Epithelial cell of prostate (primary cell): ENCODE results near the gene EPB41L2.
"Not testable (repeated sequence)": the region's sequence is repeated elsewhere in the genome, so short reads cannot be mapped to it uniquely, and the experiment has no call there.

Experiments used
- DNase-seq: peaks from one replicate; pipeline ENCODE4 v3.0.0-alpha.2; 2011; ENCODE audit warnings: low read depth, low spot score
- H3K27ac ChIP-seq: fragments of 450-650 bp; 2 replicates; pipeline ENCODE4 v1.5.1; 2017; ENCODE audit warnings: mild to moderate bottlenecking

The EPB41L2 gene

DNA sequence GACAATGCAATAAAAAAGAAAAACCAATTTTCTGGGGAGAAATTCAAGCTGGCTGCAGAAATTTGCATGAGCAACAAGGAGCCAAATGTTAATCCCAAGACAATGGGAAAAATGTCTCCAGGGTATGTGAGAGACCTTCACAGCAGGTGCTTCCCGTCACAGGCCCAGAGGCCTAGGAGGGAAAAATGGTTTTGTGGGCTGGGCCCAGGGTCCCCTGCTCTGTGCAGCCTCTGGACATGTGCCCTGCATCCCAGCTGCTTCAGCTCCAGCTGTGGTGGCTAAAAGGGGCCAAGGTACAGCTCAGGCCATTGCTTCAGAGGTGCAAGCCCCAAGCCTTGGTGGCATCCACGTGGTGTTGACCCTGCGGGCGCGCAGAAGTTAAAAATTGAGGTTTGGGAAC is 55.1 kb downstream of the EPB41L2 start:
- not testable (repeated sequence) for DNase-seq, H3K27ac ChIP-seq

DNA sequence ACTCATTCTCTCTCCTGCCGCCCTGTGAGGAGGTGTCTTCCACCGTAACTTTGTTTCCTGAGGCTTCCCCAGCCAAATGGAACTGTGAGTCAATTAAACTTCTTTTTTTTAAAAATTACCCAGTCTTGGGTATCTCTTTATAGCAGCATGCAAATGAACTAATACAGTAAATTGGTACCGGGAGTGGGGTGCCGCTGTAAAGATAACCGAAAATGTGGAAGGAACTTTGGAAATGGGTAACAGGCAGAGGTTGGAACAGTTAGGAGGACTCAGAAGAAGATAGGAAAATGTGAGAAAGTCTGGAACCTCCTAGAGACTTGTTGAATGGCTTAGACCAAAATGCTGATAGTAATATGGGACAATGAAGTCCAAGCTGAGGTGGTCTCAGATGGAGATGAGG is 55.8 kb downstream of the EPB41L2 start:
- no peak for DNase-seq
- H3K27ac ChIP-seq: no peak overlapping the region

DNA sequence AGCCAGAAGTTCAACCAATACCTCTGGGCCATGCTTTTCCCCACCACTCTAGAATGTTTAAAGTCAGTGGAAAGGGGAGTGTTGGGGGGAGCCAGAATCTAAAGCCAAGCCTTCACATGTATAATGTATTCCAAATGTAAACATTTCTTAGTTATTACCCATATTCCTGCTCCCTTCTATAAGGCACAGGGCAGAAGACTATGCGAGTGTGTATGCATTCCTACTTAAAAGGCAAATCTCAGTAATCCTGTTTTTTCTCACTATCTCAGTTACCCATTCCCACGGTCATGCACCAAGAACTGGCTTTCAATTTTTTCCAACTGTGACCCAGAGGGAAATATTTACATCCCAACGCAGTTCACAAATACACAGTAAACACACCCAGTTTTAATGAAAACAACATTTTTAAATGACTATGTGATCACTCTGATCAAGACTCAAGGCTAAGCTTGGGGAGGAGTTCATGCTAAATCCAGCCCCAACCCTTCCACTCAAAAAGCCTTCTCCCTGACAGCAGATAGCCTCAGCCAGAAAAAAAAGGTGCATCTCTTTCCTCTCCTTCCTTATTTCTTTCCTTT is 57.5 kb downstream of the EPB41L2 start:
- no peak for DNase-seq
- no peak overlapping the region for H3K27ac ChIP-seq

- H3K27ac ChIP-seq: no peak overlapping the region
- DNase-seq: no peak
Observed at GRCh38 chr6:131004936-131005335, 58.1 kb downstream of the EPB41L2 start.

DNA sequence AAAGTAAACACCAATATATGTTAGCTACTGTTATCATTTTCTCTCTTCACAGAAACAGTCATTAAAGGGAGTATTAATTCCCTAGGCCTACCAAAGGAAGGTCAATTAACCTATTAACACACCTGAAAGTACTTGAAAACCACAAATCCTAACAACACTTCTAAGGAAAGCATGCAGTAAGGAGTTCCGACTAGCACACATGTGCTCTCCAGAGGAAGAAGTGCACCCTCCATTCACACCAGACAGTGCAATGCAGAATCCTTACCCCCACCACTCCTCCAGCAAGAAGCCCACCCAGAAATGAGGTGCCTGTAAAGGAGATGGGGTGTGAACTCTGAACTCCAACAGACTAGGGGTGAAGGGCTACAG is 58.7 kb downstream of the EPB41L2 start:
- DNase-seq: no peak
- H3K27ac ChIP-seq: no peak overlapping the region

GRCh38 chr6:131003488-131004386 is 59.3 kb downstream of the EPB41L2 start:
- no peak for DNase-seq
- H3K27ac ChIP-seq: no peak overlapping the region

GRCh38 chr6:131002661-131002980 is 60.4 kb downstream of the EPB41L2 start:
- no peak for DNase-seq
- H3K27ac ChIP-seq: no peak overlapping the region

DNA sequence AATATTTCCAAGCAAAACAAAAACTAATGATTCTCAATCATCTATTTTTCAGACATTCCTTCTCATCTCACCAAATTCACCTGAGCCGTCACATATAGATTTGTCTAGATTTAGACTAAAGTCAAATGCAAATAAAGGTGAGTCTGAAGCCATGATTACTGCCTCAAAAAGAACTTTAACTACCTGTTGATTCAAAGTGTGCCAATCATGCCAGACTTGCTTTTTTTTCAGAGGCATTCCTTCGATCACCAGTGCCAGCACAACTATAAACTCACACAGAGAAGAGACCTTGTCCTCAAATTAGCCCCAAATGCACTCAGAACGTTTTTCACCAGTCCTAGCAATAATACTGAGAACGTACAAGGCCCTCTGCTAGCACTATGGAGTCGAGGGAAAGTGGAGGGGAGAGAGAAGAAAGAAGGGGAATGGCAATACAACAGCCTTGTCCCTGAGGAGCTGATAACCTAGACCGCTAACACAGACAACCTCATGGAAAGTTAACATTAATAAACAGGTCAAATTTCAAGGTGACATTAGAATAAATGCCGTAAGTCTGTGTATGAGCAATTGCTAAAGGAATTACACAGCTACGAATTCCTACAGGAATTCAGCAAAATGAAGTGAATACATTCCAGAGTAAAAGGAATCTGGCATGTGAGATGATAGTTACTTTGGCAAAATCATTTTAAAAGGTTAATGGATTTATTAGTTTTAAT is 60.9 kb downstream of the EPB41L2 start:
- DNase-seq: no peak
- H3K27ac ChIP-seq: no peak overlapping the region

DNA sequence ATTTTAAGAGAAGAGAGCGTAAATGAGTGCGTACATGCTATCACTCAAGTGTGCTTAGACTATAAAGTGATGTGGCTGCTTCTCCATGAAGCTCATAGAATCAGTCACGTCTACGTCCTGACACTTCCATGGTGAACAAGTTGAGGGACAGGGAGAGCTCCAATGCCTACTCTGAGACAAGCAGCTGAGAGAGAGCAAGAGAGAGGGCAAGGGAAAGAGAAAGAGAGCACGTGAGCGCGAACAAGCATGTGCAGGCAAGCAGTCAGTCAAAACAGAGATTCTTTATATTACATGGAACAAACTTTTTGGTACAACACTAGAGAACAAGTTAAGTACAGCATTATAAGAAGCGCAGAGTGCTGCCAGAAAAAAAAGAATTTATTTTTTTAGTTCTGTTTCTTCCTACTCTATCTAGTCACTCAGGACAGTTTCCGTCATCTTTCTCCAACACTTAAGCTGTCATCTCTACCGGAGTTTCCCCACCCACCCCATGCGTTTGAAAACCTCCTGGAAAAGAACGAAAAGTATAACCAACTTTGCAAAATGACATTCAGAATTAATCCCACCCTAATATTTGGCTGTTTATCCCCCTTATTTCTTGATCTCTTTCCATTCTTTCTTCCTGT is 61.8 kb downstream of the EPB41L2 start:
- no peak overlapping the region for H3K27ac ChIP-seq
- DNase-seq: no peak

DNA sequence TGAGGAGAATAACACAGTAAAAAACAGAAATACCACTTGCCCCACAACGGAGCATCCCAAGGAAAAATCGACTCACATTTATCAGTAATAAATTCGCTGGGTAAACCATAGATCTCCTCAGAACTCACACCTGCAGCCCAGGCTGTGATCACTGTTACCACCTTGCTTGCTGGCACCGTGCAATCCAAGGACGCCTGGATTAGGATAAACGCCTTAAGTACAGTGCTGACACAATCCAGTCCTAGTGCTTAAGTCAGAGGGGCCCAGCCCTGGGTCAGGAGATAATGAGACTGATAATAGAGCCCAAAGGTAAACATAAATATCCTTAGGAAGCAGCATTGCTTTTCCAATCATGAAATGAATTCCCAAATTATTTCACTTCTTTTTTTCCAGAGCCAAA is 62.5 kb downstream of the EPB41L2 start:
- no peak for DNase-seq
- no peak overlapping the region for H3K27ac ChIP-seq

DNA sequence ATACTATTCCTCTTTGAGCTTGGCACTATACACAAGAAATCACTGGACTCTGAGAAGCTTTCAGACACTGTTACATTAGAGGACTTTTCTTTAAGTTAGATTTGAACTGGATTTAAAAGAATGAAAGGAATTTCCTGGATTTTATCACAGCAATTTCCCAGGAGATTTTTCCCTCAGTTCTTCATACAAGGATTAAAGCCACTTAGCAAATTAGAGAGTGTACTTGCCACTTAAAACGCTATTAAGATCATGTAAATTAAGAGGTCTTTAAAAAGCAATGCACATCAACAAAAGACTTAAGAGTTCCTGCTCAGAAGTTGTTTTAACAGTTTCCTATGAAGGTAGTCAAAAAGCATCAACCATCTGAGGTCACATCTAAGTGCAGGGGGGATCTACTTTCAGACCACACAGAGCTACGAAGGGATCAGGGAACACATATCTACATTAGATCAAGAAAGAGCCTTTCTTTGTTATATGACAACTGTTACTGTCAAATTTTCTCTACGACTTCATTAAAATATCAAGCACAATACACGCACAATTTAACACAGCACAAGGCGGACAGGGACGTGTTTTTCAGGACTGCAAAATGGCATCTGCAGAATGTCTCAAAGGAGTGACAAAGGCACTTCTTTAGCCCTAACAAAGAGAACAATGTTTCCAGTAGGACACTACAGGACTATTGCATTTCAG is 65.8 kb downstream of the EPB41L2 start:
- no peak for DNase-seq
- no peak overlapping the region for H3K27ac ChIP-seq

DNA sequence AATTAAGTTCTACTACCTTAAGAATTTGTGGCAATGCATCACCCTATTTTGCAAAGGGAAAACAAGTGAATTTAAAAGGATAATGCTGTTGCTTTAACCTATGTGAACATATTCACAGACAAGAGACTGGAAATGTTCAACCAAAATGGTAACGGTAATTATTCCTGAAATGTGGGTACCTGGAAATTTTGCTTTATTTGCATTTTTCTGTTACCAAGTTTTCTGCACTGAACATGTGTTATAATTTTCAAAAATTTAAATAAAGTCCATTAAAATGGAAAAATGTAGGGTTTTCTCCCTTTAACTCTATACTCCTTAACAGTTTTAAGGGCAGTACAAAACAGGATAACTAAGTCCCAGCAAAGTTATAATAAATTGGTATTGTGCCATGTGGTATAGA is 66.4 kb downstream of the EPB41L2 start:
- DNase-seq: no peak
- H3K27ac ChIP-seq: no peak overlapping the region

- H3K27ac ChIP-seq: no peak overlapping the region
- no peak for DNase-seq
Observed at GRCh38 chr6:130995783-130996447, 67.1 kb downstream of the EPB41L2 start.

DNA sequence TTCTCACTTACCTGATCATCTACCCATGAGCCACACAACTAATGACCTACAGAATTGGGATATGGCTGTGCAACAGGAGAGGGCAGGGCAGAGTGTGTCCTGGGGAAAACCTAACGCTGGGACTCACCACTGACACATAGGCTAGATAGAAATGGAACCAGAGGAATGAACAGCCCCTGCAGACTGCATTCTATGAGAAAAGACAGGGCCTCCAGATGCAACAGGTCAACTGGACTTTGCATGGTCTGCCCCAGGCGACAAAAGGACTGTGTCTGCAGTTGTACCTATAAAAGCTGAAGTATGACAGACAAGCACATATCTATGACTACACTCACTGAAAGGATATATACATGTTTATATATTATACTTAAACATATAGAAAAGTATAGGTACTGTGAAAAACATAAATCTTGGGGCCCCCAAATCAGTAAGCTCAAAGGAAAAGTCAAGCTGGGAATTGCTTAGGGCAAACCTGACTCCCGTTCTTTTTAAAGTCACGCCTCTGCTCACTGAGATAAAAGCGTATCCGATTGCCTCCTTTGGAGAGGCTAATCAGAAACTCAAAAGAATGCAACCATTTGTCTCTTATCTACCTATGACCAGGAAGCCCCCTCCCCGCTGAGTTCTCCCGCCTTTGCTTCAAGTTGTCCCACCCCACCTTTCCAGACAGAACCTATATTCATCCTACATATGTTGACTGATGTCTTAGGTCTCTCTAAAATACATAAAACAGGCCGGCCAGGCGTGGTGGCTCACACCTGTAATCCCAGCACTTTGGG is 68.5 kb downstream of the EPB41L2 start:
- DNase-seq: no peak
- no peak overlapping the region for H3K27ac ChIP-seq

DNA sequence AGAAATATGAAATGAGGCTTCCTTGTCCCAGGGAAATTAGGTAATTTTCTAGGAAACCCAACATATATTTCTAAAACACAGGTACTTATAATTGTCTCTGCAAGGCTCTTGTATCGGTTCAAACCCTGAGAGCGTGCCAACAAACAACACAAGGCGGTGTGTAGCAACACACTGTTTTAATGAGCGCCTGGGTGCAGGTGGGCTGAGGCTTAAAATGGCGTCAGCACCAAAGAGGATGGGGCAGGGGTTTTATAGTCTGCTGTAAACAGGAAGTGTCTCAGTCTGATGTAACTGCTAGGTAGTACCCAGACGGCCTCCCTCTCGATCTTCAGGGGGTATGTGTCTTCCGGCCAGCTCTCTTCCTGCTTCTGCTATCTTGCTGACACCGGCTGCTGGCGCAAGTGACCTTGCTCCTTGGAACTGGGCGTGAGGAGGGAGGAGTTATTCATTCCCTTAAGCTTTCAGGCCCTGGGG is 69.7 kb downstream of the EPB41L2 start:
- no peak overlapping the region for H3K27ac ChIP-seq
- DNase-seq: no peak

- DNase-seq: no peak
- H3K27ac ChIP-seq: no peak overlapping the region
Observed at GRCh38 chr6:130991422-130992137, 71.5 kb downstream of the EPB41L2 start.

DNA sequence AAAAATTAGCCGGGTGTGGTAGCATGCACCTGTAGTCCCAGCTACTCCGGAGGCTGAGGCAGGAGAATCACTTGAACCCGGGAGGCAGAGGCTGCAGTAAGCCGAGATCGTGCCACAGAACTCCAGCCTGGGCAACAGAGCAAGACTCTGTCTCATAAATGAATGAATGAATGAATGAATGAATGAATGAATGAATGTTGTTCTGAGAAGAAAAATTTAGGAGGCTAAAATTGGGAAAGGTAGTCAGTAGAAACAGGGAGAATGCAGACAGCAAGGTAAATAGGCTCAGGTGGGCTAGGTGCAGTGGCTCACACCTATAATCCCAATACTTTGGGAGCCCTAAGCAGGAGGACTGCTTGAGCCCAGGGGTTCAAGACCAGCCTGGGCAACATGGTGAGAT is 75.5 kb downstream of the EPB41L2 start:
- H3K27ac ChIP-seq, DNase-seq: not testable (repeated sequence)

DNA sequence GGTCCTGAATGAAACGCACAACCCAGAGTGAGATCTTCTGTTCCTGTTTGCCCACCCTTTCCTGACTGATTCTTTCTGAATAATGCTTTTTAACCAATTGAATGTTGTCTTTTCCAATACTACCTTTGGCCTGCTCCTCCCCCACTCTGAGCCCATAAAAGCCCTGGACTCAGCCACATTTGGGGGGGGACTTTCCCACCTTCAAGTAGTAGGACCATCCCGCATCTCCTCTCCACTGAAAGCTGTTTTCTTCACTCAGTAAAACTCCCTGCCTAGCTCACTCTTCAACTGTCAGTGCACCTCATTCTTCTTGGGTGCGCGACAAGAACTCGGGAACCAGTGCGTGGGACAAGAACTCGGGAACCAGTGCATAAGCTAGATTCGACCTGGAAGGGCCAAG is 77.9 kb downstream of the EPB41L2 start:
- H3K27ac ChIP-seq: no peak overlapping the region
- no peak for DNase-seq
